HG02623 (cell line): ENCODE data around the gene ARHGAP10.

Experiments
- ATAC-seq: cut with Tn5 transposase; IDR thresholded peaks from one replicate; pipeline ENCODE4 v1.9.1; 2021; ENCODE audit warnings: moderate library complexity; ENCODE audit not compliant: unreplicated experiment

Gene ARHGAP10

DNA sequence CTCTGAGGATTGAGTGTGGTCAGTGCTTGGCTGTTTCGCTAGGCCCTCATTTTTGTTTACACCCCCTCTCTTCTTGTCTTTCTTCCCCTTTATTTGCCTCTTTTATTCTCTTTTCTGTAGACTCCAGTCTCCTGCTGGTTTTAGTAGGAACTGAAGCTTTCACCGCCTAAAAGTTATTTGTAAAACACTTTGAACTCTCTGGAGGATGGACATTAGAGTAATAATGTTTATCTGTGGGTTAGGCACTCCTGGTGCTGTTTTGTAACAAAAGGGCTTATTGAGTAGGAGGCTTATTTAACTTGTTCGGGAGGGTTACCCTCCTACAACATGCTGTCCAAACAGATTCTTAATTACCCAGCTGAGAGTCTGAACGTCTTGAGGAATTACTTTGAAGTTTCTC, 1.6 kb upstream of the ARHGAP10 start:
- no peak for ATAC-seq

GRCh38 chr4:147732518-147733235, 789 bp downstream of the ARHGAP10 start:
- ATAC-seq: peak; percentile 19

- no peak for ATAC-seq
Measured at GRCh38 chr4:147733716-147734344, 1.9 kb downstream of the ARHGAP10 start.

DNA sequence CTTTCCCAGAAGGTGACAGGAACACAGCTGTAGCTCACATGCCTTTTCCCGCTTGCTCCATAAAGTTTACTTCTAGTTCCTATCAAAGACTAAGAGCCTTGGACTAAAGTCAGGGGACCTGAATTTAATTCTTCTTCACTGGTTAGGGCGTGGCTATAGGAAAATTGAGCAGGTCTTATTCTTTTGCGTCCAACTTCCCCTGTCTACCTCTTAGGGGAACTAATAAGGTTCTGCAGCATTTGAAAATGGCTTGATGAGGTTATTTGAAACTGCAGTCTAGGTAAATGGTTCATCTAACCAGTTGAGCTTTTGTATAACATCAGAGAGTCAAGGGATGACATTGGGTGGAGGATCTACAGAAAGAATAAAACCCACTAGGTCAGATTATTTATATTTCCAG, 2.6 kb downstream of the ARHGAP10 start:
- no peak for ATAC-seq

- no peak for ATAC-seq
Measured at GRCh38 chr4:147735413-147736301, 3.8 kb downstream of the ARHGAP10 start.

DNA sequence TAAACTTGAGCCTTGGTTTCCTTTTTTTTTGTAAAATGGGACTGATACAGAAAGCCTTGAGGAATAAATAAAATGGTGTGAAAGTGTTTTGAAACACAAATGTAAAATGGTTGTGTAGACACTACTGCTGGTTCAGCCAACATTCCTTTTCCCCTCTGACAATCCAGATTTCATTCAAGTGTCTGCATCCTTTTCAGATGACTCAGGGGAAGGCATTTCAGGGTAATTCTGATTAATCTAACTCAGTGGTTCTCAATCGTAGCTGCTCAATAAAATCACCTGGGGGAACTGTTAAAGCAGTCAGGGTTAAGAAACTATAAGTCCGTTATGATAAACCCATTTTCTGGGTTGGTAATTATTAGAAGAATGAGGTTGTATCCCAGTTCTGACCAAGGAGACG, 4.6 kb downstream of the ARHGAP10 start:
- no peak for ATAC-seq

- no peak for ATAC-seq
Measured at GRCh38 chr4:147737623-147738022, 5.7 kb downstream of the ARHGAP10 start.

DNA sequence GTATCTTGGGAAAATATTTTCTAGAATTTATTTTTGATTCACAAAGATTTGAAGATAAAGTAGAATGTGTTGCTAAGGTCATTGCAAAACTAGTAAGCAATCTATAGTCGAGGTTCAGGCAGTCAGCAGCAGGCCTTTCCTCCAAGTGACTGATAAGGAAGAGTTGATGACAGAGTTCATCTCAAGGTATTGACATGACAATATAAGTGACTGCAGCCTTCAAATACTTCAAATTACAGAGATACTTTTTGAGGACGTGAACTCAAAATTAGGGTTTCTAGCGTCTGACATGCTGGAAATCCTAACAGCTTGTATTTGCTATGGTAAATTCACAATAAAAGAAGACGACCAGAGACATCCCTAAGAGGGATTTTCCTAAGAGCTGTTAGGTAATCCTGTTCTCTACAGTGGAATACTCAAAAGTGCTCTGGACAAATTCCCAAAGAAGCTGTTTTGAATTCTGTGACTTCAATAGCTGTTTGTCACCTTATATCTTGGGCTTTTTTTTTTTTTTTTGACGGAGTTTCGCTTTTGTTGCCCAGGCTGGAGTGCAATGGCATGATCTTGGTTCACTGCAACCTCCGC, 7.4 kb downstream of the ARHGAP10 start:
- no peak for ATAC-seq

GRCh38 chr4:147740176-147740575, 8.3 kb downstream of the ARHGAP10 start:
- no peak for ATAC-seq

DNA sequence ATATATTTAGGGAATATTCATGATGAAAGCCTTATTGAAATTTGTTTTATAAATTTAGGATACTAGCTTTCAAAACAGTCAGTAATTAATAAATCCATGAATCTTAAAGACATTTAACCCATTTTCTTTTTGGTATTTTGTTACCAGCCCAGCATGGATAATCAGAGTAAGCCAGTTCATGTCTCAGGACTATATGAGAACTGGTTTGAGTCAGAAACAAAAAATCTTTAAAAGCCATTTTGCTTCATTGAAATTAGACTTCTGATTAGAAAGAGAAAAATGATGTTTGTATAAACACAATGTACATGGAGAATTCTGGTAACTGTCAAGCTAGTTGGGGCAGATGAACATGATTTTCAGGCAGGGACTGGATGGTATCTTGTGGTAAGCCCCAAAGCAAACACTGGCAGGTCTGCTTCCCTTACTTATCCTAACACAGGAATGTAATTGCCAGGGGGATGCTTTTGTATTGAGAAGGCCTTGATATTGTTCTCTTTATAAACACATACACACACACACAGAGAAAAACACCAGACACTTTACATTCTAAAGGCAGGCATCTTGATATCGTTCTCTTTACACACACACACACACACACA, 9.4 kb downstream of the ARHGAP10 start:
- no peak for ATAC-seq

- no peak for ATAC-seq
Measured at GRCh38 chr4:147747787-147748454, 16.0 kb downstream of the ARHGAP10 start.

DNA sequence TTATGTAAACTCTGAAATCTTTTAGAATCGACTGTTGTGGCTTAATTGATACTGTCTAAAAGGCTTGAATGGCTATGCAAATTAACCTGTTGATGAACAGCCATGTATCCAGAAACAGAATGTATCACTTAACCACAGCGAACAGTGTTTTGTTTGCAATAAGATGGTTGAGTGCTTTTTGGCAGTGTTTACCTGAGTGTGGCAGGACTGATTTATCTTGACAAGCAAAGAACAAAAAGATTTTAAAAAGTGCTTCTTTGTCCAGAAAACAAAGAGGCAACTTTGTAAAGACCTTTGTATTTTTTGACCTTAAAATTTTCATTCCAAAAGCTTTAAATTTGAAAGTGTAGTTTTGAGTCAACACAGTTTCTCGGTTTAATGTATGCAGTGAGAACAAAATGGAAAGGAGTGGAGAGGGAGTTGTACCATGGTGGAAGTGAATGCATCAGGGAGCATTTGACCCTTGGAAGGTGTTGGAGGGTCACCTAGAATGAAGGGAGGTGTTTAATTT, 18.0 kb downstream of the ARHGAP10 start:
- ATAC-seq: peak; percentile 96

DNA sequence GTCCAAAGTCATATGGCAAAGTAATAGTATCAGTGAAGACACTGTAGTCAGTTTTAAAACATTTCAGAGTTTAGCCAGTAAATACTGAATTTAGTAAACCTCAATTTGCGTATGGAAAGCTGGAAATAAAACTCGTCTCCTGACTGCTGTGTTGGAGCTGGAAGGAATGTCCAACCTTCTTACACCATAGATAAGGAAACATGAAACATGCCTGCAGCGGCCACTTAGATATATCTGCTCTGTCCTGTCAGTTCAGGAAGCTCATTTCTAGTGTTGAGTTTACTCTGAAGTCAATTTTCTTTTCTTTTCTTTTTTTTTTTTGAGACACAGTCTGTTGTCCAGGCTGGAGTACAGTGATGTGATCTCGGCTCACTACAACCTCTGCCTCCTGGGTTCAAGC, 21.2 kb downstream of the ARHGAP10 start:
- no peak for ATAC-seq

GRCh38 chr4:147754037-147754445, 22.2 kb downstream of the ARHGAP10 start:
- ATAC-seq: no peak

- no peak for ATAC-seq
Measured at GRCh38 chr4:147755561-147756295, 23.8 kb downstream of the ARHGAP10 start.

DNA sequence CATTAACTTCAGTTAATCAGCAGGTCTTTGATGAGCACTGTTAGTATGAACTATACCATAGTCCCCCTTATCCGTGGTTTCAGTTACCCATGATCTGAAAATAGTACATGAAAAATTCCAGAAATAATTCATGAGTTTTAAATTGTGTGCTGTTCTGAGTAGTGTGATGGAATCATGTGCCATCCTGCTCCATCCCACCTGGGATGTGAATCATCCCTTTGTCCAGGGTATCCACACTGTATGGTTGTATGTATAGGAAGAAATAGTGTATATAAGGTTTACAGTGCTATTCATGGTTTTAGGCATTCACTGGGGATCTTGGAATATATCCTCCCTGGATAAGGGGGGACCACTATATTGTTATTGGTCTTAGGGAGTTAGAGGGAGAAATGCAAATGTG, 24.5 kb downstream of the ARHGAP10 start:
- ATAC-seq: no peak

GRCh38 chr4:147760176-147760575, 28.3 kb downstream of the ARHGAP10 start:
- no peak for ATAC-seq

- no peak for ATAC-seq
Measured at GRCh38 chr4:147760695-147761094, 28.8 kb downstream of the ARHGAP10 start.

DNA sequence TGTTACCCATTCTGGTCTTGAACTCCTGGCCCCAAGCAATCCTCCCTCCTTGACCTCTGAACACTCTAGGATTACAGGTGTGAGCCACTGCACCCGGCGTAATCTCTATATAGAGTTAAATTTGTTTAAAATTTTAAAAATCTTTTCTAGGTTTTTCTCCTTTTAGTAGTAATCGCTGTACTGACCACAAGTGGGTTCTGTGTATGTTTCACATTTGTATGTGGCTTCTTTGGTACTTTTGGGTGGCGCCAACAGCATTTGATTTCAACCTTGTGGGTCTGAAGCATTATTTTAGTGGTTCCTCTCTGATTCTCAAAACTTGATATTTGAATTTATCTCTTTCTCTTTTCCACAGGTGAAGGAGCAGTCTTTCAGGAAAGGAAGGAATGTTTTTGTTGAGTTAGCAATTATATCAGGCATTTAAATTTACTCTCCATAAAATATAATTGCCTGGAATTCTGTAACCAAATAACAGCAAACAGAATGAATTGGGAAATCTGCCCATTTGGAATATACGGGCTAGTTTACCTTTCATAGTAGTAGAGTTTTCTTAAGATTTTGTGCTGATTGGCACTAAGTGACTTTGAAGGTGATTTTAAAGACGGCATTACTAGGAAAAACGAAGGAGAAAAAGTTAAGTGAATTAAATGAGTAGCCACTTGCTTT, 29.5 kb downstream of the ARHGAP10 start:
- peak; percentile 60 for ATAC-seq
